K562 (cell line): ENCODE results near the gene HOXB4. TPM values are rescaled to one million over a fixed set of nuclear protein-coding genes. Genes with fewer than 3 reads are reported as not detected.
A peak's percentile ranks its signal among the peaks of the same experiment; 100 is the strongest.

ENCODE experiments used
- ARNT ChIP-seq, 2 experiments: fragments of 450-650 bp; IDR thresholded peaks; 2 replicates each; pipeline ENCODE4 v1.6.1; 2016; ENCODE audit warnings: mild to moderate bottlenecking in 1 of 2
- ATF2 ChIP-seq: sonication (generic); formaldehyde crosslinking; IDR thresholded peaks from 2 replicates; pipeline ENCODE4 v1.8.1; 2022; ENCODE audit warnings: missing genetic modification reagents
- E2F1 ChIP-seq: sonication (generic); formaldehyde crosslinking; IDR thresholded peaks from 2 replicates; pipeline ENCODE4 v1.8.1; 2023; ENCODE audit warnings: mild to moderate bottlenecking, missing genetic modification reagents, moderate library complexity
- FOXJ3 ChIP-seq: sonication (generic); formaldehyde crosslinking; IDR thresholded peaks from 2 replicates; pipeline ENCODE4 v1.4.0; 2020; ENCODE audit warnings: mild to moderate bottlenecking, missing genetic modification reagents
- GTF2F1 ChIP-seq: IDR thresholded peaks from 2 replicates; pipeline ENCODE4 v1.6.1; 2011; ENCODE audit warnings: low read depth, low read length, improper control_type of control experiment
- RERE ChIP-seq: sonication (generic); formaldehyde crosslinking; IDR thresholded peaks from 2 replicates; pipeline ENCODE4 v1.8.0; 2023; ENCODE audit warnings: missing genetic modification reagents, mild to moderate bottlenecking, borderline replicate concordance
- SMARCC2 ChIP-seq: fragments of 450-650 bp; IDR thresholded peaks from 2 replicates; pipeline ENCODE4 v1.6.1; 2017; ENCODE audit warnings: antibody characterized with exemption, moderate library complexity, mild to moderate bottlenecking, low read depth
- SPI1 ChIP-seq: IDR thresholded peaks from 2 replicates; pipeline ENCODE4 v1.6.1; 2011; ENCODE audit warnings: low read depth, low read length, control low read depth, borderline replicate concordance
- ZBTB34 ChIP-seq: fragments of 250-450 bp; sonication (Bioruptor Pico); IDR thresholded peaks from 2 replicates; pipeline ENCODE4 v1.8.0; 2021; ENCODE audit warnings: mild to moderate bottlenecking, moderate library complexity
- ZKSCAN1 ChIP-seq: fragments of 150-350 bp; IDR thresholded peaks from 2 replicates; pipeline ENCODE4 v1.6.1; 2016; ENCODE audit warnings: low read depth, low read length
- ZNF133 ChIP-seq: fragments of 250-450 bp; sonication (Bioruptor Pico); IDR thresholded peaks from 2 replicates; pipeline ENCODE4 v1.4.0; 2020; ENCODE audit warnings: mild to moderate bottlenecking
- polyA plus RNA-seq, 8 experiments: library from polyadenylated mRNA; depleted of rRNA in 4 of 8; stranded (reverse) in 5 of 8; unstranded in 3 of 8; fragments of >200 nt; fragmentation: Nextera tagmentation in 2 of 8; fragmentation: Illumina TruSeq in 1 of 8; extraction: Ambion mirVana in 2 of 8; extraction: Trizol in 1 of 8; gene quantifications; 2 replicates each; pipeline versions ENCODE4 v1.2.1 to v1.2.3, GENCODE V29; 2011 to 2014; ENCODE audit warnings: inconsistent platforms in 1 of 8, missing spikeins in 1 of 8
- total RNA-seq, 7 experiments: library from RNA; depleted of rRNA in 6 of 7; stranded (reverse); fragments of >200 nt in 6 of 7; fragmentation: Illumina TruSeq in 2 of 7; extraction: Trizol in 2 of 7; gene quantifications; 2 replicates each; pipeline versions ENCODE4 v1.2.1 to v1.2.3, GENCODE V29; 2011 to 2021; ENCODE audit warnings: low replicate concordance in 1 of 7
- TF ChIP-seq, protein P1 (sequence below): fragments of 450-650 bp; formaldehyde crosslinking; IDR thresholded peaks from 2 replicates; pipeline ENCODE4 v1.4.0; 2020; ENCODE audit warnings: mild to moderate bottlenecking

The HOXB4 gene
- total and polyA plus RNA-seq, 9 of the 15 experiments (the other 6 are each of a cell fraction or from before 2014, with no cell fraction given): 1.6 to 34.9 (median 14.9) TPM

- TF ChIP-seq E2F1 (no peak), ATF2 (CRISPR knock-in tag) (no peak), SPI1 (no peak), RERE (CRISPR knock-in tag) (no peak), FOXJ3 (no peak), ARNT (IDR thresholded peaks at IDR 0.05) (peak; percentile 65 to 76; a peak in 2 of 4 replicates), ZNF133 (no peak), ZBTB34 (CRISPR knock-in tag) (no peak), SMARCC2 (no peak), GTF2F1 (no peak), ZKSCAN1 (no peak)
- TF ChIP-seq, protein P1, sequence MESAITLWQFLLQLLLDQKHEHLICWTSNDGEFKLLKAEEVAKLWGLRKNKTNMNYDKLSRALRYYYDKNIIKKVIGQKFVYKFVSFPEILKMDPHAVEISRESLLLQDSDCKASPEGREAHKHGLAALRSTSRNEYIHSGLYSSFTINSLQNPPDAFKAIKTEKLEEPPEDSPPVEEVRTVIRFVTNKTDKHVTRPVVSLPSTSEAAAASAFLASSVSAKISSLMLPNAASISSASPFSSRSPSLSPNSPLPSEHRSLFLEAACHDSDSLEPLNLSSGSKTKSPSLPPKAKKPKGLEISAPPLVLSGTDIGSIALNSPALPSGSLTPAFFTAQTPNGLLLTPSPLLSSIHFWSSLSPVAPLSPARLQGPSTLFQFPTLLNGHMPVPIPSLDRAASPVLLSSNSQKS (CRISPR knock-in tag): no peak
Measured at GRCh38 chr17:48555258-48556228, 22.6 kb downstream of the HOXB4 start (continued).
